Measurements from ENCODE around the gene DCANP1.

Gene DCANP1

DNA sequence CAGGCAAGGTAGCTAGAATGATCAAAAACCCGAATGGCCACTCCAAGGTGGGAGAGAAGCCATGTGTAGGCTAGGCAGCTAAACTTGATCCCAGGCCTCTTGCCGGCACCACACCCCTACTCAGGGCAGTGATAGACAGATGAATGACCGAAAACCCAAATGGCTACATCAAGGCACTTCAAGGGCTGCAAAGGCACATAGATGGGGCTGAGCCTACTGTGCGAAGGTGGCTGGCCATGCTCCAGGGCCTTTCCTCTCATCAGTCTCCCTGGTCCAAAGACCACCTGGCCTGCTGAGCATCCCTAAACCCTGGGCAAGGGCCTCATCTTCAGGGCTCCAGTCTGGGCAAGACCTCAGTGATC is 8.7 kb upstream of the DCANP1 start:
- DNase-seq = no peak

DNA sequence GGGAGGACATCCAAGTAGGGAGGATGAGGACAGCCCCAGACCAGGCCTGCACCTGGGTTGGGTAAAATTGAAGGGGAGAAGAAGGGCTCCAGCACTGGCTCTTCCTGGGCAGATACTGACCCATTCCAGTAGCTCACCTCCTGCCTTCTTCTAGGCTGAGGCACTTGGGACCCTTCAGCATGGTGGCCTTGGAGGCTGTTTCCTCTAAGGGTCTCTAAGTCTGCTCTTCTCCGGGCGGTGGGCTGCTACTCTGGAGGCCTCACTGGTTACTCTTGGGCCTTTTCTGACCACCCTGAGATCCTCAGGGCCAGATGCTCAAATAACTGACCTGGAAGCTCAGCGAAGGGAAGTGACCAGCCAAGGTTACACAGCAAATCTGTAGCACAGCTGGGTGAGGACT is 7.8 kb upstream of the DCANP1 start:
- no peak for DNase-seq

DNA sequence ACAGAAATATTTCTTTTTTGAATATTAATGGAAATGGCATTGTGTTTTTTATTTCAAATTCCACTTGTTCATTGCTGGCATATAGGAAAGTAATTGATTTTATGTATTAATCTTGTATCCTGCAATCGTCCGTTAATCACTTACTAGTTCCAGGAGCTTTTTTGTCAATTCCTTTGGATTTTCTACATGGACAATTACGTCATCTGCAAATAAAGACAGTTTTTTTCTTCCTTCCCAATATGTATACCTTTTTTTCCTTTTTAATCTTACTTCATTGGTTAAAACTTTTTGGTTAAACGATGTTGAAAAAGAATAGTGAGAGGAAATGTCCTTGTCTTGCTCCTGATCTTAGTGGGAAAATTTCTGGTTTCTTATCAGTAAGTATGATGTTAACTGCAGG is 6.5 kb upstream of the DCANP1 start:
- DNase-seq = no peak

DNA sequence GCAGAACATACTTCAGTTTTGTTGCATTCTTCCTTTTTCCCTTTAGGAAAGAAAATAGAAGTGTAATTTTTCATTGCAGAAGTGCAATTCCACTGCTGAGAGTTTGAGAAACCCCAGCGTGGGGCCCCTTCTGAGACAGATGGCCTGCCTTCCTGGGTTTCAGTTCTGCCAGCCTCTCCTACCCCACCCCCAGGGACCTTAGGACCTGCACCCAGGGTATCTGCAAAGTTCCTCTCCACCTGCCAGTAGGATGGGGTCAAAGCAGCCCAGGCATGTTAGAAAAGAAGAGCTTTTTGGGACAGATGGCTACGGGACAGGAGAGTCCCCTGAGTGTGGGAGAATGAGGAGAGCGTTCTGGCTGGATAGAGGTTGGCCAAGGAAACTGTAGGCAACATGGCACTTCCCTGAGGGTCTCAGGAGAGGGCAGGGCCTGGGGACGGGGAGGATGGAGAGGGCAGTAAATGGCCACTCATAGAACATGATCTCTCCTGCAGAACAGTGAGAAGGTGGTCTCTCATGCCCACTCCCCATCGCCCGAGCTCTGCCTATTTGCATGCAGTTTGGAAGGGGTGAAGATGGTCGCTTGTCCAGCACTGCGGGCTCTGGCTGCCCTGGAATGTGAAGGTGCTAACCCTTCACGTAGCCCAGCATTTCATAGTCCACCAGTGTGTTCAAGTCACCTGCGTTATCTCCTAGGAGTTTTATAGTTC is 5.3 kb upstream of the DCANP1 start, which contains the start of gene TIFAB:
Gene TIFAB, minus strand, starts transcription at position 31 of the 710 bp plus-strand sequence. CDS start 2,412 bp downstream, outside the sequence.
- no peak for DNase-seq

DNA sequence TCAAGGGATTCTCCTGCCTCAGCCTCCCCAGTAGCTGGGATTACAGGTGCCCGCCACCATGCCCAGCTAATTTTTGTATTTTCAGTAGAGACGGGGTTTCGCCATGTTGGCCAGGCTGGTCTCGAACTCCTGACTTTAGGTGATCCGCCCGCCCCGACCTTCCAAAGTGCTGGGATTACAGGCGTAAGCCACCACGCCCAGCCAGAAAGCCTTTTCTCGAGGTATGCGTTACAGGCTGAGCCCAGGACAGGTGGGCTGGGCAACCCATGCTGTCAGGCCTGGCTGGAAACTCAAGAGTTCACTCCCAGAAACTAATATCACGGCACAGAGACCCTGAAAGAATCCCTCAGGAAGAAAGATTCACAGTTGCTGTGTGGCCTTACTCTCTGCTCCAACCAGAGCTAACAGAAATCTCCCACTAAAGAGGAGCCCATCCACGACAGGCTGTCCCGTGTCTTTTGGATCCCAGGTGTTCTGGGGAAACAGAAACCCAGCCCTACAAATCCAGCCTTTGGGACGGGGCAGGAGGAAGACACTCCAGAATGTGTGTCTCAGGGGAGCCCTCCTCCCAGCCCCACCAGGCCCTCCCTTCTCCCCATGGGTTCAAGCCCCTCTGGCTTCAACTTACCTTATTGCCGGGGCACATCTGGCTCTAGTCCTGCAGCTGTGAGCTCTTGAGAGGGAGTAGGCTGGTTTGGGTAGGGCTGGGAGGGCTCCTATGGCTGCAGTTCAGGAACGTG is 4.6 kb upstream of the DCANP1 start:
- no peak for DNase-seq

DNA sequence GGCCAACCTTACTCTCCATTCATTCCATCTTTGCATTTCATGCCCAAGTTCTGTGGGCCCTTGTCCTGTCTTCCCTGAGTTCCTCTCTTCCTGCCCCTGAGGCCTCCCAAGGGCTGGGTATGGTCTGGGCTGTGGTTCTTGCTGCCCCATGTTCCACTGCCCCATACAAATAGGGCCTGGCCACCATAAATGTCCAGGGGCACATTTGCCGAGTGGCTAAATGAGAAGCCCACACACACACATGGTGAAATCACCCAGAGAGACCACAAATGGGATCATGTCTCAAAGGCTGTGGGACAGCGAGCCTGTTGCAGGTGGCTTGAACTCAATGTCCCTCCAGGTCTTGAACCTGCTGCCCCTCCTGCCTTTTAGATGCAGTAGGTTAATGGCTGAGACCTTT is 3.8 kb upstream of the DCANP1 start:
- no peak for DNase-seq

DNA sequence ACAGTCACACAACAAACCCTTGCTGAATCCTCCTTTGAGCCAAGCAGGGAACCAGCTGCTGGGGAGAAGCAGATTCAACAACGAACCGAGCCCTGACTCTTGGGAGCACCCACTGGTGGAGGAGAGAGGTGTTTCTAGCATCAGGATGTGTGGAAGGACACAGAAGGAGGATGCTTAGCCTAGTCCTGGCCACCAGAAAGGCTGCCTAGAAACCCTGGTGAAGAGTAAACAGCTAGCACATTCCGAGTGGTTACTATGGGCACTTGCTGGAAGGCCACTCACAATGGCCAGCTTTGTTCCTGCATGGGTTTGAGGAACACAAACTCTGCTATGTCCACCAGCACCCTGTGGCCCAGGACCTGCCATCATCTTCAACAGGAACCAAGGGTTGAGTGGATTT is 3.2 kb upstream of the DCANP1 start:
- DNase-seq = no peak

DNA sequence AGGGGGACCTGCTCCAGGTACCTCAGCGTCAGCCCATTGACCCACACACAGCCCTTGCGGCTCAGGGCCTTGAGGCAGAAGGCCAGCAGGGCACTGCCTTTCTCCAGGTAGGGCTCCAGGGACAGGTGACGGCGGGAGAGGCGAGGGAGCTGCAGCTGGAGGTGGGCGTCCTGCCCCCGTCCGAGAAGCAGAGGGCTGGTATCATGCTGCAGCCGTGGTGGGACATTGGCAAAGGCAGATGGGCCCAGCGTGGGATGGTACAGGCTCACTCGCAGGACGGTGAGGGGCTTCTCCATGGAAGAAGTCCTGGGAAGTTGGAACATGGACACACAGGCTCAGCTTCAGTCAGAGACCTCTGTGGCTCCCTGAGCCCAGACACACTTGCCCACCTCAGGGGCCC is 2.5 kb upstream of the DCANP1 start:
- no peak for DNase-seq

DNA sequence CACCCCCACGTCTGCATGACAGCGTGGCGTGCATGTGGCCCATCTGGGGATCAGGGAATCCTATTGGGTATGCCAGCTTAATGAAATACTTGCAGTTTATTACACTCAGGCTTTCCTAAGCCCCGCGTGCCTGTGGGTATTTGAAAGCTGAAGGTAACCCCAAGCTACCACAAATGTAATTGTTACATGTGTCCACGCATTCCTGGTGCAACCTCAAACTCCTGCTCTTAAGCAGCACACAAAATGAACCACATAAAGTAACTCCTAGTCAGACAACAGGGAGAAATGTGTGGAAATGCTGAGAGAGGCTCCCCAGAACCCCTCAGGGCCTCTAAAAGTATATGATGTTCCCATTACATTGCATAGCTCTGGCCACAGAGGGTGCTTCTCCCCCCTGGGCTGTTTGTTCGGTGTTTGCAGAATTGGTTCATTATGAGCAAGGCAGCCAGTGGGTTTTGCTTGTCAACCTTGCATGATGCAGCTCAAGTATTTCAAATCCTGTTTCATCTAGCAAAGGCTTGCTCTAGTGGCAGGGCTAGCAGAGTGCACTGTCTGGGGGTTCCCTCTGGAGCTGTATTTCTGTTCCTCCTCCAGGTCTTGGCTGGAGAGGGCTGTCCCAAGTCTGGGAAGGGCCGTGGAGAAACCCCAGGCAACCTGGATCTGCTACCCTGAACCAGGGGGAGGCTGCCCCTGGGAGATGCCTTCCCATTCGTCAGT is 1.8 kb upstream of the DCANP1 start:
- no peak for DNase-seq

DNA sequence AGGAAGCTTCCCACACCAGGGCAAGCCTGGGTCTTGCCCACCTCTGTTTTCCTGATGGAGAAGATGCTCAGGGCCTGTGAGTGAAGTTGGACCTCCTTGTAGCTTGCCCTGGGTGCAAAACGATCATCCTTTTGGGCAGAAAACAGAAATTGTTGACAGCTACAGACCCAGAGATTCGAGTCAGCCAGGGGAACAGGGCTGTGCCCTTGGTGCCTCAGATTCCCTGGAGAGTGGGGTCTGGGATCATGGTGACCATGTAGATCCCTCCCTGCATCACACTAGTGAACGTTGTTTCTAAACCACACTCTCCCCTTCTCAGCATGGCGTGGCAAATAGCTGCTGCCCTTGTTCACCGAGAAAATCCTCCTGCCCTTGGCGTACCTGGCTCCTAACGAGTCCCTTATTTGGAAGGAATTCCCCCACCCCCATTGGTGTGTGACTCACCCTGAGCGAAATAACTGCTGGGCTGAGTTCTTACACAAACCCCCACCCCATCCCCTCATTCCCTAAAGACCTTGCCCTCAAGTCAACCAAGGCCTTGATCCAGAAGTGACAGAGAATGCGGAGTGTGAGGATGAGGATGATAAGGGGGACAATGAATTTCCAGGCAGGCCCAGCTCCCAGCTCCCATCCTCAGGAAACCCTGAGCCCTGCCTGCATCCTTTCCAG is 1.1 kb upstream of the DCANP1 start:
- DNase-seq = no peak

DNA sequence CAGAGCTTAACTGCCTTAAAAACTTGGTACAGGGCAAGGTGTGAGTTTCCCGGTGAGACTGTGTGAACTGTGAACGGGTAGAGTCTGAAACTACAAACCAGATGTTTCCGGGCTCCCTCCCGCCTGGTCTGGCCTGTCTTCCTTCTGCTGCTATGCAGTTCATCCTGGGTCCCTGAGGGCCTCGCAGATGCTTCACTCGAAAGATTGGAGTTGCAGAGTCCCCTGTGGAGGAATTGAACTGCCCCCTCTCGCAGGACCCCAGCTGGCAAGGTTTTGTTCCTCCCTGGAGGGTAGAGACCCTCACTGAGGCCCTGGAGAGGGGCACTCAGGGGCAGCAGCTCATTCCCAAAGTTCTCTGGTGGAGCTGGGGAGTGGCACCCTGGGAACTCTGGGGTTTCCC is 533 bp downstream of the DCANP1 start:
- no peak for DNase-seq

DNA sequence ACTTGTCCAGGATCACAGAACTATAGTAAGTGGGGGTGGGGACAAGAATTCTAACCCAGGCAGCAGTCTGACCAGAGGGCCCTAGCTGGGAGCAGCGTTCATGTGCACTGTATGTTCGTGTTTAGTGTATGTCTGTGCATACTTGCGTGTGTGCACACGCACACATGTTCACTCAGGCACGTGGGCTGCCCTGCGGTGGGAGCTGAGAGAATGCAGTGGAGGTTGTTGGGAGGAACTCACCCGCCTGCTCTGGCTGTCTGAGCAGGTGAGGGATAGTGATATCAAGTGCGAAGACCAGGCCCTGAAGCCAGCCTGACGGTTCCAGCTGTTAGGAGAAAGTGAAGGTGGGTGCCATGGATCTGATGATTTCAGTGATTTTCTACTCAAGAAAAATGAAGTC is 942 bp downstream of the DCANP1 start:
- DNase-seq = no peak

DNA sequence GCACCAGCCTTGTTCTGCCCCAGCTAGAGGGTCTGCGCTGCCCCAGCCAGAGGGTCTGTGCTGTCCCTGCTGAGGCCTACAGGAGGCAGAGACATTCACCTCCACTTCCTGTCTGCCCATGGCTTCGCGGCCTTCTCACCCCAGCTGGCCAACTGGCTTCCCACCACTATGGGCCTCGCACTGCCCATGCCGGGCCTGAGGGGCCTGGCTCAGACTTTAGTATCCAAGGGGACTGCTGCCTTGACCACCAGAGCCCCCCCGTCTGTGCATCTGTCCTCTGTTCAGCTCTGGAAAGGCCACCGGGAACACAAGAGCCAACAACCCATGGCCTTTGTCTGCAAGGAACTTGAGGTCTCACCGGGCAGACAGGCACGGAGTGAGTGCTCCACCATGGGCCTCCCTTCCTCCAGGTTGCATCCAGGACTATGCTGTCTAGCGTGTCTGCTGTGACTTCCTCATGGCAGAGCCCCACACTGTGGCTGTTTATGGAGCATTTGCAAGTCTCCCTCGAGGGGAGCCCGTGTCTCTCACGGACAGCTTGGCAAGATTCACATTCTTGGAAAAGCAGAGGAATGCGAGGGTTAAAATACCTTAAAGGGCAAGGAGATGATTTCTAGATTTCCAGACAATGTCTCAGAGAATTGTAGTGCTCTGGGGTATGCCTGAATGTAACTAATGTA is 1.7 kb downstream of the DCANP1 start:
- DNase-seq = no peak

DNA sequence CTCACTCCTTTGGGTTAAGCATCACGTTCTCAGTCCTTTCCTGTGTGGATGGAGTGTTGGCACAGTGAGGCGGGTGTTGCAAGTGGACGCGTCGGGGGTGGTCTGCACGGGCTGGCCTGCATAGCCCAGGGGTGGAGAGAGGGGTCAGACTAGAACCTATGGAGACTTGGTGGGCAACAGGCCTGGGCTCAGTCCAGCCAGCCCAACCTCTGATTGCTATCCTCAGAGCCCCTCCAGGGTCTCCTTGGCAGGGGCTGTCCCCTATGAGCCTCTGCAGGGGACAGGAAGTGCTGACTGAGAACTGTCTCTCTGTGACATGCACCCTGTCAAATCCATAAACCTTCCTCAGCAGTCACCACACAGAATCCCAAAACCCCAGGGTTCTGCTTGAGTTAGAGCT is 2.3 kb downstream of the DCANP1 start:
- no peak for DNase-seq

DNA sequence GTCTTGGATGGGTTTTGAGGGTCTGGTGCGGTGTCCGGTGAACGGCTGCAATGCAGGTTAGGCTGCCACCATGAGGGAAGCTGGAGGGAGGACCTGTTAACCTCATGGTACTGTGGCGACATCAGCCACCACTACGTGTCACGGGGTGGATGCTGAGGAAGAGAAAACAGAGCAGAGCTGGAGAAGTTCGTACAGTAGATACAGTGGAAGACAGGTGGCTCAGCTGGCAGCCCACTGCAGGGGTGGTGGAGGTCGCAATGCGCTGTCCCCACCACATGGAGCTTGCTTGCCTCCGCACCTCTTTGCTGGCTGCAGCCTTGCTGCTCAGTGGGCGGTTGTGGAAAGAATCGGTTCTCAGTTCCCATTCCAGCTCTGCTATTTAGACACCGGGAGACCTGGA is 2.8 kb downstream of the DCANP1 start:
- no peak for DNase-seq

DNA sequence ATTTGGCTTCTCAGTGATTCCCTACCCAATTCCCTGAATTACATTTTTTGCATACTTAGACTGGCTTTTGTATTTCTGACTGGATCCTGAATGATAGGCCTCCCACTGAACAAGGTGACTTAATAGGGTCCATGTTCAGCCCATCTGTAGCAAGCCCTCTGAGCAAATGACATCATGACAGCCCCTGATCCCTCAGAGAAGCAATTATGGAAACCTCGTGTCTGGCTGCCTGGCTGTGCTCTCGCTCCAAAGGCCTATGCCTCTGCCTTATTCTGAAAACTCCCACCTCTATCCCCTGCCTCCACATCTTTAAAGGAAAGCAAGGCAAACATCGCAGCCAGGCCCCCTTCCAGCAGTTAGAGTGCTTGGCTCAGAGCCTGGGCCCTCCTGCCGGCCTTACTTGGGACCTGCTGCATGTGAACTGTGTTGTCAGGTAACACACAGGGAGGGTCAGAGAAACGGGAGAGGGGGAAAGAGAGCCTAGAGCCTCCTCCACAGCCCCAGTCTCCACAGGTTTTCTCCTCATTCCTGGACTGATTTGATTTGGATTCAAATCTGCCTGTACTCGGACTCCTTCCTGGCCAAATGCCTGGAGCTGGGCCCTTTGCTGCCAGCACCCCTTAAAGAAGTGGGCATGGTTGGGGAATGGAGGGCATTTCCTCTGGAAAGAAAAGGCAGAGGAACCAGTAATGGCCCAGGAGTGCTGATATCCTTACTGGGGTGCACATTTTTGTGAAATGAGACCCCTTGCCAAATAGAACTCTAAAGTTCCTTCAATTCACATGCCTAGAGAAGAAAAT is 3.8 kb downstream of the DCANP1 start:
- no peak for DNase-seq

DNA sequence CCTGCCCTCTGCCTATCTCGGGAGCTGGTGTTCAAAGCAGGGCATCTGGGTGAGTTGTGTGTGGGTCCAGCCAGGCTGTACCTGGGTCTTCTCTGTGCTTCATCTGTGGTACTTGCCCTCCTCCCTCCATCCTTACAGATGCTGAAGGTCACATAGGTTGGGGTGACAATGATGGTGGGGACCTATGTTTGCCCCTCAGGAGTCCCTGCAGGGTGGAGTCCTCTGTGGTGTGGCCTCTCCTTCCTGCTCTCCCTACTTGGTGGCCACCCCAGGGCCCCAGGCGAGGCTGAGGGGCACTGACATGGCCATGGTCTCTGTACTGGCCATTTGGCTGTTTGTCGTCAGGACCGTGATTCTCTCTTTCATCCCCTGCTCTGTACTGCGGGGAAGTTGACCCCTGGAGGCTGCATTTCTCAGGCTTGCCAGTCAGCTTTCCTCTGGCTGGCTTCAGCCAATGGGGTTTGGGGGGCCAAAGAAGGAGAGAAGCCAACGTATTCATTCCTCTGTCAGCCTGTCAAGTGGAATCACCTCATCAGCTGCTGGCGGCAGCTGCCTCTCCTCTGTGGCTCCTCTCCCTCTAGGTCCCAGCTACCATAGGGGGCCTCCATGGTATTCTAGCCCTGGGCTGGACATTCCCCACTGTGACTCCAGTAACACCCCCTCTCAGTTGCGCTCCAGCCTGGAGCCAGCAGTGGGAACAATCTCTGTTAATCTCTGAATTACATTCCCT is 4.6 kb downstream of the DCANP1 start:
- DNase-seq = no peak

DNA sequence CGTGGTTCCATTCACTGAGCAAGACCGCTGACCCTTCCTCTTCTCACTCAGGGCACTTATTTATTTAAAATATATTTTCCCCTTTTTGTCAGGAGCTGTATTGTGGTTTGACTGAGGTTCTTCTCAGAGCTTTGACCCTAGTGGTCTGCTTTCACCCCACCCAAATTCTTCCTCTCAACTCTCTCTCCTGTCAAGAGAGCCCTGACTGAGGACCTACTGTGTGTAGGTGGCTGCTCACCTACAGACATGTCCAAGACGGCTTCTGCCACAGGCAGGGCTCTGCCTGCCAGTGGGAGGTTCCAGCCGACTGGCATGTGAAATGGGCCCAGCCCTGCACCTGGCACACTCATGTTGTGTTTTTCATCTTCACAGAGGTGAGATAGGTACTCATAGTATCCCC is 5.2 kb downstream of the DCANP1 start:
- no peak for DNase-seq

DNA sequence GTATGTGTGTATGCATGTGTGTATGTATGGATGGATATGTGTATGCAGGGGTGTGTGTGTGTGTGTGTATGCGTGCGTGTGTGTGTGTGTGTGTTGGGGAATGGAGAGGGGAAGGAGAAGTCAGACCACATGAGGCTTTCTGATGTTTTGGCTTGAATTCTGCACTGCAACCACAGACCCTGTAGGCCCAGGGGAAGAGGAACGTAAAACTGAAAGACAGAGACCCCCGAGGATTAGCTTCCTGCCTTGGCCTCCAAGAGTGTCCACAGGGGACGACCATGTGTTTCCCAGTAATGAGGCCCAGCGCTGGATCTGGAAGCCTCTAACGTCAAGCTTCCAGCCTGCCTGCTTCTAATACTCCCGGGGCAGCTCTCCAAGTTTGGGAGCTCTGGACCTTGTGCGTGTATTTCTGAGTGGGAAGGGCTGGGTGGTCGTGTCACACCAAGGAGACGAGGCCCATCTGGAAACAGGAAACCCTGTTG is 5.8 kb downstream of the DCANP1 start:
- no peak for DNase-seq

DNA sequence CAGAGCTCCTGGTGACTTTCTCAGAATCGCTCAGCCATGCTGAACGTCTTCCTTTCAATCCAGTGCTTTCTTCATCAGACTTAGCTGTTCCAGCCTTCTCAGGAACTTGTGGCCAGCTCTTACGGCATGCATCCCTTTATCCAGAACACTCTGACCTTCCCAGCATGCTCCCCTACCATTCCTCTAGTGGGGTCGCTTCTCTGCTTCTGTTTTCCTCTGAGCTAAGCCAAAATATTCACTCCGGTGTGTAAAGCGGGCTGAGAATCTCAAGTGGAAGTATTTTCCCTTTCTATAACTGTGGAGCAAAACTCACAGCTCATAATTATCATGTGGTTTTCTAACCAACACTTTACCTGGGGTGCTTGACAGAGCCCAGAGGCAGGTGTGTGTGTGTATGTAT is 6.2 kb downstream of the DCANP1 start:
- no peak for DNase-seq

Measured in DMS79 (cell line).